H1 (cell line): ENCODE measurements around the gene PITPNM1. TPM values are rescaled to one million over a fixed set of nuclear protein-coding genes. Genes with fewer than 3 reads are reported as not detected.
A peak's percentile ranks its signal among the peaks of the same experiment; 100 is the strongest.

Experiments
- USF2 ChIP-seq: IDR thresholded peaks from 2 replicates; pipeline ENCODE4 v1.6.1; 2011; ENCODE audit warnings: low read length, improper control_type of control experiment
- polyA plus RNA-seq, 7 experiments: library from polyadenylated mRNA; depleted of rRNA in 3 of 7; stranded (reverse) in 5 of 7; unstranded in 2 of 7; fragments of >200 nt in 5 of 7; fragments of 200-250 nt in 2 of 7; gene quantifications; 1 replicate in 5 of 7; 2 replicates in 1 of 7; 4 replicates in 1 of 7; pipeline versions ENCODE4 v1.2.1 to v1.2.3, GENCODE V29; 2011 to 2013; ENCODE audit warnings: missing spikeins in 2 of 7, mixed read lengths in 2 of 7
- total RNA-seq: library from RNA; stranded (reverse); fragmentation: NEBNext Ultra II Directional; extraction: Animal tissue kit (Norgen Biotek cat#: 25700); gene quantifications from 2 replicates; pipeline ENCODE4 v1.2.1, GENCODE V29; 2021

PITPNM1 gene
- total and polyA plus RNA-seq, 2 of the 8 experiments (the other 6 are each of a cell fraction or from before 2014, with no cell fraction given), result 27.2 to 52.7 TPM

GRCh38 chr11:67508486-67509121, 3.4 kb upstream of the PITPNM1 start (continued):
- peak; percentile 40 for TF ChIP-seq USF2
